ENCODE results near the gene GABARAPL1.

The GABARAPL1 gene

DNA sequence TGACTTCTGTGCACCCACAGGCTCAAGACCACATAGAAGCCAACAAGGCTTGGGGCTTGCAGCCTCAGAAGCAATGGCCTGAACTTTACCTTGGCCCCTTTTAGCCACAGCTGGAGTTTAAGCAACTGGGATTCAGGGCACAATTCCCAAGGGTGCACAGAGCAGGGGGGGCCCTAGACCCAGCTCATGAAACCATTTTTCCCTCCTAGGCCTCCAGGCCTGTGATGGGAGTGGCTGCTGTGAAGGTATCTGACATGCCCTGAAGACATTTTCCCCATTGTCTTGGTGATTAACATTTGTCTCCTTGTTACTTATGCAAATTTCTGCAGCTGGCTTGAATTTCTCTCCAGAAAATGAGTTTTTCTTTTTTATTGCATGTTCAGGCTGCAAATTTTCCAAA, 21.9 kb downstream of the GABARAPL1 start:
- DNase-seq (ENCODE audit: low spot score): no peak

DNA sequence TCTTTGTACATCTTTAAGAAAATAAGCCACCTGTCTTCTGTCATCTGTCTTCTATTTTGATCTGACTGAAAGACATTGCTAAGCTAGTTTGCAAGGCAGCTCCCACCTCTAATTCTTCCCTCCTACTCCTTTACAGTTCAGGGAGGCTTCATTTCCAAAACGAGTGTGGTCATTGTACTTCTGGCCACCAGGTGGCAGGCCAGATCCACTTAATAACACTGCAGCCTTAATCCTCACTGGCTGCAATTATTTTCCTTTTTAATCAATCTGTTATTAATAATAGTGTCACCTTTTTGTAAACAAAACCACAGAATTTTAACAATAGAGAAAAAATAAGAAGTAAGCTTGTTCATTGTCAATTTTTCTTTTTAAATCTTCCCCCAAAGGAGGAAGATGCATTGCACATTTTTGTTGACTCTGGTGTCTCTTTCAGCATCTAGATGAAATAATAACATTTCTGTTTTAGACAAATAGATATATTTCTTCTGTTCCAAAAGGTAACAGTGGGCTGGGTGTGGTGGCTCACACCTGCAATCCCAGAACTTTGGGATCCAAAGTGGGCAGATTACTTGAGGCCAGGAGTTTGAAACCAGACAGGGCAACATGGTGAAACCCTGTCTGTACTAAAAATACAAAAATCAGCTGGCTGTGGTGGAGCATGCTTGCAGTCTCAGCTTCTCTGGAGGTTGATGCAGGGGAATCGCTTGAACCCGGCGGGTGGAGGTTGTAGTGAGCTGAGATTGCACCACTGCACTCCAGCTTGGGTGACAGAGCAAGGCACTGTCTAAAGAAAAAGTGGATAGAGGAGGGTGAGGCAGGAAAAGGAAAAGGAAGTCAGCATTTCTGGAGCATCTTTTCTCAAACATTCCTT, 23.3 kb downstream of the GABARAPL1 start:
- peak; percentile 78 for DNase-seq (ENCODE audit: low spot score)

DNA sequence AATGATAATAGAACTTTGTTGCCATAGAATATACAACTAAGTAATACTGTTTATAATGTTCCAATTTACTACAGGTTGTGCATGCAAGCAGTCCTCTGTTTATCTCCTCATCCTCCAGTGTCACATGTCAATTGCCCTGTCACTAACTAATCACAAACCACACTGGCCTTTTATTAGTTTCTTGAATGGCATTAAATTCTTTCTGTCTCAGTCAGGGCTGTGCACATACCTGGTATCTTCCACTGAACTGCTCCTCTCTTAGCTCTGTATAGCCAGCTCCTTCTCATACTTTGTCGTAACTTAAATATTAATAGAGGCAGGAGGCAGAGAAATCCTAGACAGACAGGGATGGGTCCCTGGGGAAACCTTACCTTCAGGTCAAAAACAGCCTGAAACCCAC, 24.0 kb downstream of the GABARAPL1 start:
- DNase-seq (ENCODE audit: low spot score): no peak

DNA sequence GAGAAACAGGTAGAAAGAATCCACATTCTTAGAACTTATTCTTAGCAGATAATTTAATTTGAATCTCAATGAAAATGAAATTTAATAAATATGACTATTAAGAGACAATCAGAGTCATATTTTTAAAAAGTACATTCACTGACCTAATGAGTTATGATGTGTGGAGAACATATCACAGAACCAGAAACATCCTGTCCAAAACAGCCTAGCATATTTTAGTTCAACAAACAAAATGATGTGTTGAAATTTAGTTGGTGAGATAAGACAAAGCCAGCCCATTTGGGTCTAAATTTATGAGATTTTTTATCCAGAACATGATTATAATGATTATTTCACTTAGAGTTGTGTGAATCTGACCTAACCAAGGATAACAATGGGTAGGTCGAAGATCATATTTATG, 25.8 kb downstream of the GABARAPL1 start:
- no peak for DNase-seq (ENCODE audit: low spot score)

DNA sequence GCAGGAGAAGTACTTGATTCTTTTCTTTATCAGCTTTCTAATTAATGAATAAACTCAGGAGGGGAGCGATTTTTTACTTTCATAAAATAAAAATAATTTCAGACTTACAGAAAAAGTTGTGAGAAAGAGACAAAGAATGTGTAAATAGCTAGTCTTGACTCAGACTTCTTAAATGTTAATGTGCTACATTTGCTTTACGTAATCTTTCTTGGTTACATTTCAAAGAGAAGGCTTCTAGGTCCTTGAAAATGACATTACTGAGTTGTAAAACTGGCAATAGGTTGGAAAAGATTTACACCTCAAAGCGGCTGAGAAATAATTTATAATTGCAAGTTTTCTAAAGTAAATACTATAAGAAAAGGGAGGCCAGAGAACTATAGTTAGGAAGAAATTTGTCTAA, 28.6 kb downstream of the GABARAPL1 start:
- DNase-seq (ENCODE audit: low spot score): no peak

DNA sequence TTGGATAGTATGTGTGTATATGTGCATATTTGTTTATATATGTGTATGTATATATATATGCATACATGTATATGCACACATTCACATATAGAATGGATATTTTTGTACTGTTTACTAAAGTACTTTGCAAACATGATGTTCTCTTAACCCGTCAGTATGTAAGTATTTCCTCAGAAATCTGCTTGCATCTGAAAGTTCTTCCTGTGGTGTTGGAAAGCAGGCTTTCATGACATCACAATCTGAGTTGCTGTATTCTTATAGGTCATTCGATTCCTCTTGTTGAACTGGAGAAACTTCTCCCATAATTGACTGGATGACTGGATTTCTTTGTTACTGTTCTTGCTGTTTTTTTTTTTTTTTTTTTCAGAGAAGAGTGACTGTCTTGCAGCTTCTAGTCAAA, 29.1 kb downstream of the GABARAPL1 start:
- no peak for DNase-seq (ENCODE audit: low spot score)

DNA sequence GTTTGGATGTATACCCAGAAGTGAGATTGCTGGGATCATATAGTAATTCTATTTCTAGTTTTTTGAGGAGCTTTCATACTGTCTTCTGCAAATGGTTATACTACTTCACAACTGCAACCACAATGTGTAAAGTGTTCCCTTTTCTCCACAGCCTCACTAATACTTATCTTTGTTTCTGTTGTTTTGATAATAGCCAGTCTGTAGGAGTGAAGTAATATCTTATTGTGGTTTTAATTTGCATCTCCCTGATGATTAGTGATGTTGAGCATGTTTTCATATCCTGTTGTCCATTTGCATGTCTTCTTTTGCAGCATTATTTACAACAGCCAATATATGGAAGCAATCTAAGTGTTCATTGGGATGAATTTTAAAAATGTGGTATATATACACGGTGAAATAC, 29.9 kb downstream of the GABARAPL1 start:
- peak; percentile 65 for DNase-seq (ENCODE audit: low spot score)

DNA sequence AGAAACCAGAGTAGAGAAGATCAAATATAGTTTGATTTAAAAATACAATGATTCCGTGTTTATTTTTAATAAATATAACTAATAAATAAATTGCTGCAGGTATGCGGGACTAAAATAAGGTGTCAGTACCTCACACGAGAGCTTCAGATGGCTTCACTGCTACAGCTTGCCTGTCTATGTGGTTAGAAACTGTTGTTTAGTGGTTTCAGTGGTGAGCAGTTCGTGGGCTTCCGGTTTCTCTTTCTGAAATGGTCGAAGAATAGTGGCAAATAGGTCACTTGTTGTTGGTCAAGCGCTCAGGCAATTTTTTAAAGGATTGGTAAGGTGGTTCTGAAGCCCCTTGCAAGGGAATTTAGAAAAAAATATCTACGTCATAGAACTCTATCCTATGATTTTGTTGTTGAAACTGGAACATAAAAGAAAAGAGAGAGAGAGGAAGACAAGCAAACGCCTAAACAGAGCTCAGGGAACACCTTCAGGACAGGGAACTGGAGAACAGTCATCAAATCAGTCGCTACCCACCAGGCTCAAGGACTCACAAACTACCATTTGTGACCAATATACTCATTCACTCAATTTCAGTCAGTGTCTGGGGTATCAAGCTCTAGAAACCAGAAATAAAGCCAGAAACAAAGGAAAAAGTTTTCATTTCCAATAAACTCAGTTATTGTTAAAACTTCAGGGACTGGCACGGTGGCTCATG, 31.3 kb downstream of the GABARAPL1 start:
- DNase-seq (ENCODE audit: low spot score): peak; percentile 86

DNA sequence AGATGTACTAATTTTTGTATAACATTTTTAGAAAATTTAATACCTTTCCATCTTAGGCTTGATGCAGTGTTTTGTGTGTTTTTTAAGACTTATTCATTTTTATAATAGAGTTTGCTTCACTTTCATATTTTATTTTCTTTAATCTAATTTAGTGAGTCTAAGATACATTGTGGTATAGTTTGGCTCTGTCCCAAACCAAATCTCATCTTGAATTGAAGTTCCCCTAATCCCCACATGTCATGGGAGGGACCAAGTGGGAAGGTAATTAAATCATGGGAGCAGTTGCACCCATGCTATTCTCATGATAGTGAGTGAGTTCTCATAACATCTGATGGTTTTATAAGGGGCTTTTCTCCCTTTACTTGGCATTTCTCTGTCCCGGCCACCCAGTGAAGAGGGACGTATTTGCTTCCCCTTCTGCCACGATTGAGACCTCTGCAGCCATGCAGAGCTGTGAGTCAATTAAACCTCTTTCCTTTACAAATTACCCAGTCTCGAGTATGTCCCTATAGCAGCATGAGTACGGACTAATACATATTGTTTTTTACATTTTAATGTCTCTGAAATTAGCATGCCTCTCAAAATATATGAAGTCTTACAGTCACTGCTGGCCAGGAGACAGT, 34.9 kb downstream of the GABARAPL1 start:
- DNase-seq (ENCODE audit: low spot score): peak; percentile 59

DNA sequence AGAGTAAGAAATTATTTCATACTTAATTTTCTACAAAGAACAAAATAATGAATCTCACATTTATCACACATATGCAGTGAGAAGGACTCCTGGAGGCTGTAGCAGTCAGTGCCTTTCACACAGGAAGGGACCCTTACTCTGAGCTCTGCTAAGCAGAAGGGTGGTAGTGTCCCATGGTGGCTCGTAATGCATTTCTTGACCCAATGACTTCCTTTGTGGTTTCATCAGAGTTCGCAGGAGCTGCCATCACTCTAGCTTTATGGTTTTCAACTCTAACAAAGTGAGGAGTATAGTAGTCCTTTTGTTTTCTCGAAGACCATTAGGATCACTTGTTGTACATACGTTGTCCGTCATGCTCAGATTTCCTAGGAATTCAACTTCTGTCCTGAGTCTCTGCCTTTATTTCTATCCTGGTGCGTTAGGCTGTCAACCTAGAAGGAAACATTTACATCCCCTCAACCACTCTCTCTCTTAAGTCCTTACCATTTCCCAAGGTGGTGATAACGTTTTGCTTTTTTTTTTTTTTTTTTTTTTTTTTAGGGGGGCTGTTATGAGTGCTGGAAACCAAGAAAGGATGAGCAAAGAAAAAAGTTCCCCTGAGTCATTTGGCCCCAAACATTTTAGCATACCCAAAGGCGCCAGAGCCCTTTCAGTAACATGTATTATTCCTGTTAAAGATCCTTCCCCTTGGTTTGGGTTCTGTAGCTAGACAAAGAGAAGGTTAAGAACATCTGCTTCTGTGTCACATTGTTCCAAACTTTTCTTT, 37.2 kb downstream of the GABARAPL1 start:
- no peak for DNase-seq (ENCODE audit: low spot score)

DNA sequence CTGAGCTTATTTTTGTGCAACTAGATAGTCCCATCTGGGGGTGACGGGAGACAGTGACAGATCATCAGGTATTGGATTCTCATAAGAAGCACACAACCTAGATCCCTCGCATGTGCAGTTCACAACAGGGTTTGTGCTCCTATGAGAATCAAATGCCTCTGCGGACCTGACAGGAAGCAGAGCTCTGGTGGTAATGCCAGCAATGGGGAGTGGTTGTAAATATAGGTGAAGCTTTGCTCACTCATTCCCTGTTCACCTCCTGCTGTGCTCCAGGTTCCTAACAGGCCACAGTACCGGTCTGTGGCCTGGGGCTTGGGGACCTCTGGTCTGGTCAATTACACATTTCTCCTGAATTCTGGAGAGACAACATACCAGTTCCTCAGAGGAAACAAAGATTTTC, 39.0 kb downstream of the GABARAPL1 start:
- DNase-seq (ENCODE audit: low spot score): no peak

DNA sequence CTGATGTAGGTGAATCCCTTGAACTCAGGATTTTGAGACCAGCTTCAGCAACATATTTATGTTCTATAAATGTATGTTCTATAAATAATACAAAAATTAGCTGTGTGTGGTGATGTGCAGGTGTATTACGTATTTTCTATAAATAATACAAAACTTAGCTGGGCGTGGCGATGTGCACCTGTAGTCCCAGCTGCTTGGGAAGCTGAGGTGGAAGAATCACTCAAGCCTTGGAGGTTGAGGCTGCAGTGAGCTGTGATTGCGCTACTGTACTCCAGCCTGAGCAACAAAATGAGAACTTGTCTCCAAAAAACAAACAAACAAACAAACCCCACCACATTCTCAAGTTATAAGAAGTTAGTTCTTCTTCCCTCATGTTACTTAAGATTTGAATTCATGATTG, 39.5 kb downstream of the GABARAPL1 start:
- DNase-seq (ENCODE audit: low spot score): peak; percentile 61

DNA sequence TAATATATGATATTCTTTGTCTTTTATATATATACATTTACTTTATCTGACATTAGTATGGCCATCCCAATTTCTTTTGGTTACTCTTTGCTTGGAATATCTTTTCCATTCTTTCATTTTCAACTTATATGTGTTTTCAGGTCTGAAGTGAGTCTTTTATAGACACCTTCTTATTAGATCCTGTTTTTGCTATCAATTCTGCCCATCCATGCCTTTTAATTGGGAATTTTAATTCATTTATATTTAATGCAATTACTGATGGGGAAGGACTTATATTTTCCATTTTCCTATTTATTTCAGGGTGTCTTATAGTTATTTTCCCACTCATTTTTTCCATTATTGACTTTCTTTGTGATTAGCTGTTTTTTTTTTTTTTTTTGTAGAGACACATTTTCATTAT, 43.4 kb downstream of the GABARAPL1 start:
- no peak for DNase-seq (ENCODE audit: low spot score)

DNA sequence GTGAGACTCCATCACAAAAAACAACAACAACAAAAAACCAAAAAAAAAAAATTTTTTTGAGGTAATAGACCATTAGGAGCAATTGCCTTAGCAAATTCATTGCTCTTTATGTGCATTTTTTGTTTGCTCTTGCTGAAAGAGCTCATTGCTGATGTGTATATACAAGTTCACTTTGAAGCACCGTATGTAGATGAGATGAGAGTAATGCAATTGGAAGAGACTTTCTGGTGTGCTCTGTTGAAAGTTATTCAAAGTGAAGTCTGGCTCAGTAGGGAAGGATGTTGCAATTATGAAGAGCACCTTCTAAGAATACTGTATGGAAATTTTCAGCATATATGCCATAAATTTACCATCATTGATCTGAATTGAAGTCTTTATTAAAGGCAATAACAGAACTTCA, 48.2 kb downstream of the GABARAPL1 start:
- no peak for DNase-seq (ENCODE audit: low spot score)

DNA sequence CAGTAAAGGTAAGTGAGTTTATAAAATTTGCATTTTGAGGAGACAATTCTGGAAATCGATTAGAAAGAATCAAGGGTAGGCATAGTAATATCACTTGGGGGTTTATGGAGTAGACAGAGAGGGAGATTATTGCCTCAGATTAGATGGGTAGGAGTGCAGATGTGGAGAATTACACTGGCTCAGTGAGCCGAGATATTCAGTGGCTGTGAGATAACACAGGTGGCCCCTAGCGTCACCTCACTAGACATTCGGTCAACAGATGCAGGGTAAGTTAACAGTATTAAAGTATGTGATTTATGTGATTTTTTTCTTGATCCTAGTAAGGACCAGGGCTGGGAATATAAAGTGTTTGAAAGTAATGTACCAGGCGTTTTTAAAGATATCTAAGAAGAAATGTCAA, 55.4 kb downstream of the GABARAPL1 start:
- no peak for DNase-seq (ENCODE audit: low spot score)

DNA sequence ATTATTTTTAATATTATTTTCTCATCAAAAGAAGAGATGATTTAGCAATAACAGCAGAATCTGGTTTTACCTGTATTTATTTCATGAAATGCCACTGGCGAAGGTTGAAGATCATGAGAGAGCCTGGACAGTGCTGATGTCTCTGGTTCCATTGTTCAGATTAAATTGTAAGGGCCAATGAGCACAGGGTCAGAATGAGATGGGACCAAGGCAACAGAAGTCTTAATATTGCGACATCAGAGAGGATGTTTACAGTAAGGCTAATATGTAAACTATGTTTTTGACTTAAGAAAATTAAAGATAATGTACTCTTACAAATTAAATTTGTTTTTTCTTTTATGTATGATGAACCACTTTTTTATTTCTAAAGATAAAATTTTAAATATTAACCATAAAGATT, 59.8 kb downstream of the GABARAPL1 start:
- DNase-seq (ENCODE audit: low spot score): no peak

Data from NAMALWA (cell line).